ENCODE data around the gene UBE2D4.
"Not testable (repeated sequence)": the region's sequence is repeated elsewhere in the genome, so short reads cannot be mapped to it uniquely, and the experiment has no call there.

UBE2D4 gene

DNA sequence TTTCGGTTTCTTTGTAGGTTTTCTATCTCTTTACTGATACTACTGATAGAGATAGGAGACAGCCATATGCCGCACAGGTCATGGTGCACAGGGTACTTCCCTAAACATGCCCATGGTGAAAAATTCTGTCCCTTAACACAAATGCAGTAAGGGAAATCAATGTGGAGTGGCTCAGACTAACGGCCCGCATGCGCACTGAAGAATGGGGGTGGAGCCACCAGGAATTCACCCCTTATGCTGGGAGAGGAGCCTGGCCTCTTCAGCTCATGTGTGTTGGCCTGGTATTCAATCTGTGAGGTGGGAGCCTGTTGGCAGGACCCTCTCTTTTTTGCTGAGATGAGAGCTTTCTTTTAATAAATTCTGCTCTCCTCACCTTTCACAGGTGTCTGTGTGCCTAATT, 11.4 kb upstream of the UBE2D4 start:
- no peak for DNase-seq (ENCODE audit: low read depth)

DNA sequence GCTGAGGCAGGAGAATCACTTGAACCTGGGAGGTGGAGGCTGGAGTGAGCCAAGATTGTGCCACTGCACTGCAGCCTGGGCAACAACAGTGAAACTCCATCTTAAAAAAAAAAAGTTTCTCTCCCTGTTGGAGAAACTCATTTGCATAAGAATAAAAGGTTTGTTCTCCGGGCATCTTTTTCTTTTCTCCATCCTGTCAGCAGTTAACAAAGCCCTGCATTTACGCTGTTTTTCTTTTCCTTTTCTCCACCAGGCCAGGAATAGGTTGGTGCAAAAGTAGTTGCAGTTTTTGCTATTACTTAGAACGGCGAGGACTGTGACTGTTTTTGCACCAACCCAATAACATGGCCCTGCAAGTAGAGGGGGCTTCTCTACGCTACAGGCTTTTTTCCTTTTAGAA, 10.3 kb upstream of the UBE2D4 start:
- DNase-seq (ENCODE audit: low read depth), result no peak

GRCh38 chr7:43921423-43921822, 4.8 kb upstream of the UBE2D4 start:
- DNase-seq (ENCODE audit: low read depth), result no peak

GRCh38 chr7:43922726-43923125, 3.5 kb upstream of the UBE2D4 start:
- no peak for DNase-seq (ENCODE audit: low read depth)

DNA sequence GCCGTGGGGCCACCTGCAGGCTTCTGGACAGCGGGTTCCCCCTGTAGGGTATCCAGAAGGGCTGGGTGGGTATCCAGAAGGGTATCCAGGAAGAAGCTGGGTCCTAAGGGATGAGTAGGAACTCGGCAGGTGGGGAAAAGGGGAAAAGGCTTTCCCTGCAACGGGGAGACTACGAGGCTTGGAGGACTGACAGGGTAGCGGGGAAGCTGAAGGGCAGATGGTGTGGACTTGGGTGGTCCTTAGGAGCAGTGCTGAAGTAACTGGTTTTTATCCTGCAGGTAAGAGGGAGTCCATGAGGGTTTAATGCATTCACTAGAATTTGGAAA, 525 bp downstream of the UBE2D4 start:
- no peak for DNase-seq (ENCODE audit: low read depth)

DNA sequence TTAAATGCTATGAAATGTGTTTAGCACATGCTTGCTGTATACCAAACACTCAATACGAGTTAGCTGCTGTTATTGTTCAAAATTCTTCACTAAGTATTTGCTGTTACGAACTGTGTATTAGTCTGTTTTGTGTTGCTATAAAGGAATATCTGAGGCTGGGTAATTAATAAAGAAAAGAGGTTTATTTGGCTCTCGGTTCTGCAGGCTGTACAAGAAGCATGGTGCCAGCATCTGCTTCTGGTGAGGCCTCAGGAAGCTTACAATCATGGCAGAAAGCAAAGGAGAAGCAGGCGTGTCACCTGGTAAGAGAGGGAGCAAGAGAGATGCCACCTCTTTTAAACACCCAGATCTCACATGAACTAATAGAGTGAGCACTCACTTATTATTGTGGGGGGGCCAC, 1.6 kb downstream of the UBE2D4 start:
- no peak for DNase-seq (ENCODE audit: low read depth)

- no peak for DNase-seq (ENCODE audit: low read depth)
These were observed 3.6 kb downstream of the UBE2D4 start for GRCh38 chr7:43929529-43930457.

DNA sequence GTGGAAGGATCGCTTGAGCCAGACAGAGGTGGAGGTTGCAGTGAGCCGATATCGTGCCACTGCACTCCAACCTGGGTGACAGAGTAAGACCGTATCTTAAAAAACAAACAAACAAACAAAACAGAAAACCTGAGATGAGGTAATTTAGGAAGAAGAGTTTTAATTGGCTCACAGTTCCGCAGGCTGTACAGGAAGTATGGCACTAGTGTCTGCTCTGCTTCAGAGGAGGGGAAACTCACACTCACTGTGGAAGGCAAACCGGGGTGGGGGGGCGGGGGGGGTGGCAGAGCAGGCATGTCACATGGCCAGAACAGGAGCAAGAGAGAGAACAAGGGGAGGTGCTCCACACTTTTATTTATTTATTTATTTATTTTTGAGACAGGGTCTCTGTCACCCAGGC, 5.1 kb downstream of the UBE2D4 start:
- DNase-seq (ENCODE audit: low read depth), result no peak

GRCh38 chr7:43933902-43934560, 7.8 kb downstream of the UBE2D4 start:
- no peak for DNase-seq (ENCODE audit: low read depth)

- DNase-seq (ENCODE audit: low read depth), result no peak
These were observed 11.2 kb downstream of the UBE2D4 start for GRCh38 chr7:43937444-43937843.

DNA sequence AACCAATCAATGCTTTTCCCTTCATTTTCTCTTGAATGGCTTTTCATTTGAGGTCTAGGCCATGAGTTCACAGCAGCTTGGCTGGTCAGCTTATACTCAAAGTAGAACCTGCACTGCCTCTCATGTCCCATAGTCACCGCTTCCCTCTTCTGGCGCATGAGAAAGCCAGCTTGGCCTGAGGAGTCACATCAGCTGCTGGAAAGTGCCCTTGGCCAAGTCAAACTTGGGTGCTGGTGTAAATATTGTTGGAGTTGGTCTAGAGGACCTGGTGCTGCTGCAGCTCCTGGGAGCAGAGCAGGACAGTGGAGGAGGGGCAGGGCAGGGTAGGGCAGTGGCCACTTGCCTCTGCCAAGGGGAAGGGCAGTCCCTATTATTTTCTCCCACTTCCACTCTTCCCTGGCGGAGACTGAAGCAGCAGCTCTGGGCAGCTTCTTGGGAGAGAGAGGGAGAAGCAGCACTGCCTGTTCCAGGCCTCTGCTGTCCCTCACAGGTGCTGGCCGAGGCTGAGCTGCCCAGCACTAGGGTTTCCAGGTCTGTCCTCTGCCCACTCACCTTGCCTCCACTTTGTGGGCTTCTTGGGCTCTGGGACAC, 12.8 kb downstream of the UBE2D4 start:
- no peak for DNase-seq (ENCODE audit: low read depth)

- DNase-seq (ENCODE audit: low read depth), result no peak
These were observed 16.0 kb downstream of the UBE2D4 start for GRCh38 chr7:43942250-43942649.

DNA sequence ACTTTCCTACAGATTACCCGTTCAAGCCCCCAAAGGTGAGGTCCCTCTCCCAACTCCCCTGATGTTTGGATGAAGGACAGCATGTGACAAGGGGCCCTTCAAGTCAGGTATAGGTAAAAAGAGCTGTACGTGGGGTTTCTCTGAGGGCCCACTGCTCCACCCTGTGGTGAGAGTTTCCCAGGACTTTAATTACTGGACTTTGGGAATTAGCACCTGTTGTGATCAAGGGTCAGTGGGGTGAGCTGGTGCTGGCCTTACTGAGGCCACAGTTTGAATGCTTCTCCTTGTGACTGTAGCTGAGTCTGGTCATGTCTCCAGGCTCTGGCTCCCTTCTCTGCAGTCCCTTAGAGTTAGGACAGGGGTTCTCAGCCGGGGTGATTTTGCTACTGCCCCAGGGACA, 16.8 kb downstream of the UBE2D4 start:
- DNase-seq (ENCODE audit: low read depth), result no peak

DNA sequence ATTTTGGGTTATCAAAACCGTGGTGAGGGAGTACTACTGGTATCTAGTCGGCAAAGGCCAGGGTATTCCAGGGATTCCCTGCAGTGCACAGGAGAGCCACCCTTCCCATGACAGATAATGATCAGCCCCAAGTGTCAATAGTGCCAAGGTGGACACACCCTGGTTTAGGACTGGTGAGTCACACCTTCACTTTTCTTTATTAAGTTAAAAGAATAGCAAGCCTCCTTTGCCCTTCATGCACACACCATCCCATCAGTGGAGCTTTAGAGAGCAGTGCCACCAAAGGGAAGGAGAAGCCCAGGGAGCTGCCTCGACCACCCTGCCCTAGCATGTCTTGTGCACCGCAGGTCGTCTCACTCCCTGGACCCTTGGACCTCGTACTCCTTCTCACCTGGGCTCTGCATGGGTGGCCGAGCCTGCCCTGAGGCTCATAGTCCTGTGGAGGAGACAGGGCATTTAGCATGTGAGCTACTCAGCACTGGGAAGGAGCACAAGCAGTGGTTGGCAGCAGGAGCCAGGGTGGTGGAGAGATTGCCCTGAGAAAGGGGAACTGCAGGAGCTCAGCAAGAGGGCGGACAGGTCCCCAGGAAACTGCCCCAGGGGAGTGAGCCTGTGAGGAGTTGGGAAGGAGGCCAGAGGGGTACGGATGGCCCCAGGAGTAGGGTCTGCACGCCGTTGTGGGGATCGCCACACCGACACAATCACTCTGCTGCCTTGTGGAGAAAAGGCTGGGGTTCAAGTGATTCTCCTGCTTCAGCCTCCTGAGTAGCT, 17.4 kb downstream of the UBE2D4 start:
- no peak for DNase-seq (ENCODE audit: low read depth)

DNA sequence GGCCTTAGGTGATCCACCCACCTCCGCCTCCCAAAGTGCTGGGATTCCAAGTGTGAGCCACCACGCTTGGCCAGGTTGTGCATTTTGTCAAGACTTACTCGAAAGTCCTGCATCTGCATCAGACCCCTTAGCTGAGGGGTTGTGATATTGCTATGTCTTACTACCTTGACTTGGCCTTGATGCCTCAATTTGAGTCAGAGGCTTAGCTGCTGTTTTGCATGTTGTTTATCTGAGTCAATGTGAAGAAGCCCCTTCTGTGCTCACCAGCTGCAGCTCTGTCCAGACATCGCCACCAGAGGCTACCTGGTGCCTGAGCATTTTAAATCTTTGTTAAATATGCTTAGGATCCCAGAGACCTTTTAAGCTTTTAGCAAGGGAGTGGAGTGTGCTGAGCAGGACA, 18.1 kb downstream of the UBE2D4 start:
- no peak for DNase-seq (ENCODE audit: low read depth)

GRCh38 chr7:43952028-43952427, 25.8 kb downstream of the UBE2D4 start:
- DNase-seq (ENCODE audit: low read depth), result no peak

GRCh38 chr7:43953071-43953470, 26.8 kb downstream of the UBE2D4 start:
- no peak for DNase-seq (ENCODE audit: low read depth)

DNA sequence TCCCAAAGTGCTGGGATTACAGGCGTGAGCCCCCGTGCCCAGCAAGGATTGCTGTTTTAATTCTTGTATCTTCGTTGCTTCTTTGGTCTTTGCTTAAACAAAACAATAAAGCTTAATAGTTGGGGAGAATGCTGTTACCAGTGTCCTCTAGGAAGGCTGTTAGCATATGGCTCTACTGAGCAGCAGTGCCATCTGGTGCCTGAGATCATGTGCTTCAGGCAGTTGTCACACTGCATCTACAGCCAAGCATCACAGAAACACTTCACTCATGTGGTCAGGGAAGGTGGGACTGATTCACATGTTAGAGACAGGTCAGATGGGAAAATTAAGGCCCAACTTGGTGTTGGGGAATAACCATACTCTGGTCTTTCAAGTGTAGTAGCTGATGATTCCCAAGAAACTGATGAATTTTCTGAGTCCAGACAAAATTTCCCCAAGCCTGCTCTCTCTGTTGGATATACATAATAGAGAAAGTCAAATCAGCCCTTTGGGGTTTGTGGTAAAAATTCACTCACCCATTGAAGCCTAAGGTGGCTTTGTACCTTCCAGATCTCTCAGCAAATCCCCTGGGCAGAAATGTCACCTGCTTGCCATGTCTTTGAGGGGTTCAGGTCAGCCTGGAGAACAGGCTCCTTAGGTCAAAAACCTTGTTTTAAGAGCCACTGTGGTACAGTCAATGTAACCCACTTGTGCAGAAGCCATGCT, 28.4 kb downstream of the UBE2D4 start:
- DNase-seq (ENCODE audit: low read depth), result peak; percentile 3

GRCh38 chr7:43956027-43956426, 29.8 kb downstream of the UBE2D4 start:
- DNase-seq (ENCODE audit: low read depth), result no peak

- no peak for DNase-seq (ENCODE audit: low read depth)
These were observed 34.7 kb downstream of the UBE2D4 start for GRCh38 chr7:43960933-43961332.

- DNase-seq (ENCODE audit: low read depth), result not testable (repeated sequence)
These were observed 40.2 kb downstream of the UBE2D4 start for GRCh38 chr7:43966392-43966791.

Data from activated T-cell treated with anti-CD3 and anti-CD28 coated beads for 24 hours (primary cell).